NOMO-1 treated with DMSO at 0.1 percent for 48 hours (cell line): ENCODE results near the gene STXBP4.

Source experiments
- DNase-seq: peaks from one replicate; lab custom pipeline; 2025; ENCODE audit not compliant: unreplicated experiment; lab: John Stamatoyannopoulos, UW

Gene STXBP4

GRCh38 chr17:55166506-55166905 is 197.9 kb downstream of the STXBP4 start:
- DNase-seq, result no peak

GRCh38 chr17:55167024-55167725 is 198.6 kb downstream of the STXBP4 start:
- DNase-seq, result no peak

GRCh38 chr17:55168958-55169687 is 200.6 kb downstream of the STXBP4 start:
- DNase-seq, result no peak

GRCh38 chr17:55171634-55172328 is 203.2 kb downstream of the STXBP4 start:
- DNase-seq, result no peak

GRCh38 chr17:55172612-55173011 is 204.0 kb downstream of the STXBP4 start:
- no peak for DNase-seq

- no peak for DNase-seq
Observed at GRCh38 chr17:55174133-55174532, 205.6 kb downstream of the STXBP4 start.

- DNase-seq, result no peak
Observed at GRCh38 chr17:55175788-55176427, 207.3 kb downstream of the STXBP4 start.

- no peak for DNase-seq
Observed at GRCh38 chr17:55177159-55177854, 208.7 kb downstream of the STXBP4 start.

- no peak for DNase-seq
Observed at GRCh38 chr17:55177855-55178217, 209.3 kb downstream of the STXBP4 start.

- no peak for DNase-seq
Observed at GRCh38 chr17:55186937-55187770, 218.6 kb downstream of the STXBP4 start.

- no peak for DNase-seq
Observed at GRCh38 chr17:55190748-55191147, 222.2 kb downstream of the STXBP4 start.

- no peak for DNase-seq
Observed at GRCh38 chr17:55198690-55199370, 230.3 kb downstream of the STXBP4 start.

- no peak for DNase-seq
Observed at GRCh38 chr17:55200904-55201303, 232.3 kb downstream of the STXBP4 start.

GRCh38 chr17:55201308-55201932 is 232.9 kb downstream of the STXBP4 start:
- DNase-seq, result no peak

GRCh38 chr17:55202896-55203295 is 234.3 kb downstream of the STXBP4 start:
- no peak for DNase-seq

GRCh38 chr17:55208078-55208812 is 239.7 kb downstream of the STXBP4 start:
- DNase-seq, result no peak

- DNase-seq, result no peak
Observed at GRCh38 chr17:55210292-55210691, 241.7 kb downstream of the STXBP4 start.

- DNase-seq, result no peak
Observed at GRCh38 chr17:55212880-55213279, 244.3 kb downstream of the STXBP4 start.
